Effector CD8-positive, alpha-beta T cell (primary cell): ENCODE data around the gene DHRS4L2.

Experiments
- DNase-seq: peaks from one replicate; lab custom pipeline; 2025; lab: John Stamatoyannopoulos, UW

Gene DHRS4L2

DNA sequence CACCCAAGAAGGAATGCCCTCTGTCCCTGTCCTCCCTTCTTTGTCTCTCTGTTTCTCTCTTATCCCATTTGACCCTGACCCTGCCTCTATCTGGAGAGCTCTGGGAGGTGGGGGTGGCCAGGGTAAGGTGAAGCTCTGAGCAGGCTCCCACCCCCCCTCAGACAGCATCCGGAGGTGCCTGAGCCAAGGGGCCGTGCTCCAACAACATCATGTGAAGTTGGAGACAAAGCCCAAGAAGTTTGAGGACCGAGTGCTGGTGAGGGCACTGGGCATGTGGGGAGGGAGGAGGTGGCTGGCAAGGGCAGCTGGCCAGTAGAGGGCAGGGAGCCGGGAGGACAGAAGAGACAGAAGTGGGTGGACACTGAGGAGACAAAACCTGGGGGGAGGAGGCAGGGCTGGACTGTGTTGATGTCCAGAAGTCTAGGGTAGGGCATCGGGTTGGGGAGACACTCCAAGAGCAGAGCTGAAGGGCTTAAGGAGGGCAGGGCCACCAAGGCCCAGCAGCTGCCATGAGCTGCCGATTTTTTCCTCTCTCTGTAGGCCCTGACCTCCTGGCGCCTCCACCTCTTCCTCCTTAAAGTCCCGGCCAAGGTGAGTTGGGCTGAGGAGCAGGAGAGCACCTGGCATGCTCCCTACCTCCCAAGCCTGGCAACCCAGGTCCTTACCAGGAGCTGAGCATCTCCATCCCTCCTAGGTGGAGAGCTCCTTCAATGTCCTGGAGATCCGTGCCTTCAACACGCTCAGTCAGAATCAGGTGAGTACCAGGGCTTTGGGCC is 65.0 kb downstream of the DHRS4L2 start:
- DNase-seq, result no peak

DNA sequence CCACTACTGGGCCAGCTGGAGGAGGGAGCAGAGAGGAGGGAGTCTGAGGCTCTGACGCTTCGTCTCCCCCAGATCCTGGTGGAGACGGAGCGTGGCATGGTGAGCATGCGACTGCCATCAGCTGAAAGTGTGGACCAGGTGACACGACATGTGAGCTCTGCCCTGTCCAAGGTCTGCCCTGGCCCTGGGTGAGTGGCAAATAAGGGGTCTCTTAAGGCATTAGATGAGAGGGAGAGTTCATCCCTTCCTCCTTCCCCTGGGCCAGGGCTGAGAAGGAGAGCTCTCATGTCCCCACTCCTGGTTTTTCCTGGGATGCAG is 65.6 kb downstream of the DHRS4L2 start:
- DNase-seq, result no peak

DNA sequence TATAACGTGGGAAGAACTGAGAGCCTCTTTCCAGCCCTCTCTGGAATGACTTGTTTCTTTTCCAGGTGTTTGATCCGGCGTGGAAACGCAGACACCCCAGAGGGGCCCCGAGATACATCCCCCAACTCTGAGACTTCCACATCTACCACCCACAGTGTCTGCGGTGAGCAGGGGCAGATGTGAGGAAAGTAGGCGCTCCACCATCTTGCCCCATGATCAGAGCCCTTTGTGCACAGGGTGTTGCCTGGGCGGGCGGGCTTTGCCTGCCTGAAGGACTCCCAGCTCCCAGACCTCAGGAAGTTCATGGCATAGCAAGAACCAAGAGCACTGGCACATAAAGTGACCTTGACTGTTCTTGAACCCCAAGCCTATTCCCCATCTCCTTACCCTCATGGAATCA is 65.9 kb downstream of the DHRS4L2 start:
- DNase-seq, result no peak
